ENCODE measurements around the gene PCDHA12.

GRCh38 chr5:140882591-140882899, 7.4 kb downstream of the PCDHA12 start:
- TF ChIP-seq CTCF (IDR thresholded peaks at IDR 0.05; ENCODE audit: low read depth, low read length, poor library complexity, severe bottlenecking) (peak; percentile 41), EZH2phosphoT487 (IDR thresholded peaks at IDR 0.05; ENCODE audit: borderline replicate concordance, low read length) (no peak)
